ENCODE measurements around the gene AKR1C8. TPM values are rescaled to one million over a fixed set of nuclear protein-coding genes. Genes with fewer than 3 reads are reported as not detected.
"Not testable (repeated sequence)": the region's sequence is repeated elsewhere in the genome, so short reads cannot be mapped to it uniquely, and the experiment has no call there.

The AKR1C8 gene
- total RNA-seq, 1 donor from 2014 or later, result not detected

- H3K36me3 Mint-ChIP-seq (ENCODE audit: unreplicated experiment), result no peaks in the 10 kb centered on the region
- no peaks in the 10 kb centered on the region for H3K9me3 Mint-ChIP-seq (ENCODE audit: unreplicated experiment)
- no peak overlapping the region for H3K4me3 Mint-ChIP-seq (ENCODE audit: unreplicated experiment)
- TF ChIP-seq, protein P1, sequence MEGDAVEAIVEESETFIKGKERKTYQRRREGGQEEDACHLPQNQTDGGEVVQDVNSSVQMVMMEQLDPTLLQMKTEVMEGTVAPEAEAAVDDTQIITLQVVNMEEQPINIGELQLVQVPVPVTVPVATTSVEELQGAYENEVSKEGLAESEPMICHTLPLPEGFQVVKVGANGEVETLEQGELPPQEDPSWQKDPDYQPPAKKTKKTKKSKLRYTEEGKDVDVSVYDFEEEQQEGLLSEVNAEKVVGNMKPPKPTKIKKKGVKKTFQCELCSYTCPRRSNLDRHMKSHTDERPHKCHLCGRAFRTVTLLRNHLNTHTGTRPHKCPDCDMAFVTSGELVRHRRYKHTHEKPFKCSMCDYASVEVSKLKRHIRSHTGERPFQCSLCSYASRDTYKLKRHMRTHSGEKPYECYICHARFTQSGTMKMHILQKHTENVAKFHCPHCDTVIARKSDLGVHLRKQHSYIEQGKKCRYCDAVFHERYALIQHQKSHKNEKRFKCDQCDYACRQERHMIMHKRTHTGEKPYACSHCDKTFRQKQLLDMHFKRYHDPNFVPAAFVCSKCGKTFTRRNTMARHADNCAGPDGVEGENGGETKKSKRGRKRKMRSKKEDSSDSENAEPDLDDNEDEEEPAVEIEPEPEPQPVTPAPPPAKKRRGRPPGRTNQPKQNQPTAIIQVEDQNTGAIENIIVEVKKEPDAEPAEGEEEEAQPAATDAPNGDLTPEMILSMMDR (IDR thresholded peaks at IDR 0.05; ENCODE audit: partially characterized antibody, unreplicated experiment), result no peak
- no peak overlapping the region for H3K27ac Mint-ChIP-seq (ENCODE audit: unreplicated experiment)
- no peak for DNase-seq
- H3K27me3 Mint-ChIP-seq (ENCODE audit: unreplicated experiment), result peaks cover 5% of the 10 kb centered on the region
- no peaks in the 10 kb centered on the region for H3K4me1 Mint-ChIP-seq (ENCODE audit: low read depth, unreplicated experiment)
Measured at GRCh38 chr10:5219262-5219661, 34.3 kb upstream of the AKR1C8 start.

GRCh38 chr10:5216801-5217200 lies 31.9 kb upstream of the AKR1C8 start:
- TF ChIP-seq, protein P1 (IDR thresholded peaks at IDR 0.05; ENCODE audit: partially characterized antibody, unreplicated experiment), result no peak
- no peak overlapping the region for H3K4me3 Mint-ChIP-seq (ENCODE audit: unreplicated experiment)
- no peak overlapping the region for H3K27ac Mint-ChIP-seq (ENCODE audit: unreplicated experiment)
- no peaks in the 10 kb centered on the region for H3K27me3 Mint-ChIP-seq (ENCODE audit: unreplicated experiment)
- H3K9me3 Mint-ChIP-seq (ENCODE audit: unreplicated experiment), result no peaks in the 10 kb centered on the region
- H3K4me1 Mint-ChIP-seq (ENCODE audit: low read depth, unreplicated experiment), result no peaks in the 10 kb centered on the region
- H3K36me3 Mint-ChIP-seq (ENCODE audit: unreplicated experiment), result no peaks in the 10 kb centered on the region
- DNase-seq, result no peak

- H3K9me3 Mint-ChIP-seq (ENCODE audit: unreplicated experiment), result peaks cover 6% of the 10 kb centered on the region
Measured at GRCh38 chr10:5211696-5212536, 27.0 kb upstream of the AKR1C8 start.

GRCh38 chr10:5210261-5210660 lies 25.3 kb upstream of the AKR1C8 start:
- not testable (repeated sequence) for H3K36me3 Mint-ChIP-seq (ENCODE audit: unreplicated experiment); H3K9me3 Mint-ChIP-seq (ENCODE audit: unreplicated experiment); H3K27me3 Mint-ChIP-seq (ENCODE audit: unreplicated experiment); H3K27ac Mint-ChIP-seq (ENCODE audit: unreplicated experiment); H3K4me3 Mint-ChIP-seq (ENCODE audit: unreplicated experiment); DNase-seq; H3K4me1 Mint-ChIP-seq (ENCODE audit: low read depth, unreplicated experiment)

More at GRCh38 chr10:5211696-5212536, 27.0 kb upstream of the AKR1C8 start:
- TF ChIP-seq, protein P1 (IDR thresholded peaks at IDR 0.05; ENCODE audit: partially characterized antibody, unreplicated experiment), result no peak
- H3K4me1 Mint-ChIP-seq (ENCODE audit: low read depth, unreplicated experiment), result no peaks in the 10 kb centered on the region
- H3K27ac Mint-ChIP-seq (ENCODE audit: unreplicated experiment), result no peak overlapping the region
- no peaks in the 10 kb centered on the region for H3K27me3 Mint-ChIP-seq (ENCODE audit: unreplicated experiment)
- no peak for DNase-seq
- H3K4me3 Mint-ChIP-seq (ENCODE audit: unreplicated experiment), result no peak overlapping the region
- H3K36me3 Mint-ChIP-seq (ENCODE audit: unreplicated experiment), result peaks cover 6% of the 10 kb centered on the region

GRCh38 chr10:5209776-5210175 lies 24.8 kb upstream of the AKR1C8 start:
- not testable (repeated sequence) for H3K4me3 Mint-ChIP-seq (ENCODE audit: unreplicated experiment); H3K36me3 Mint-ChIP-seq (ENCODE audit: unreplicated experiment); H3K27me3 Mint-ChIP-seq (ENCODE audit: unreplicated experiment); H3K9me3 Mint-ChIP-seq (ENCODE audit: unreplicated experiment); H3K4me1 Mint-ChIP-seq (ENCODE audit: low read depth, unreplicated experiment); DNase-seq; H3K27ac Mint-ChIP-seq (ENCODE audit: unreplicated experiment)

GRCh38 chr10:5206799-5207198 lies 21.8 kb upstream of the AKR1C8 start:
- TF ChIP-seq, protein P1 (IDR thresholded peaks at IDR 0.05; ENCODE audit: partially characterized antibody, unreplicated experiment), result no peak
- H3K4me3 Mint-ChIP-seq (ENCODE audit: unreplicated experiment), result no peak overlapping the region
- H3K27ac Mint-ChIP-seq (ENCODE audit: unreplicated experiment), result no peak overlapping the region
- H3K4me1 Mint-ChIP-seq (ENCODE audit: low read depth, unreplicated experiment), result no peaks in the 10 kb centered on the region
- H3K9me3 Mint-ChIP-seq (ENCODE audit: unreplicated experiment), result peaks cover 6% of the 10 kb centered on the region
- no peak for DNase-seq
- H3K36me3 Mint-ChIP-seq (ENCODE audit: unreplicated experiment), result peaks cover 6% of the 10 kb centered on the region
- H3K27me3 Mint-ChIP-seq (ENCODE audit: unreplicated experiment), result no peaks in the 10 kb centered on the region

All from glutamatergic neuron (in vitro differentiated cells).